Karpas-422 (cell line): ENCODE data around the gene ABCF2. TPM values are rescaled to one million over a fixed set of nuclear protein-coding genes. Genes with fewer than 3 reads are reported as not detected.

Source experiments
- DNase-seq: peaks from one replicate; pipeline ENCODE4 v3.0.0-alpha.2; 2015
- H2AFZ ChIP-seq: fragments of 200-600 bp; sonication (generic); 2 replicates; pipeline ENCODE4 v1.6.1; 2014; ENCODE audit warnings: antibody characterized with exemption, low read length, mixed read lengths
- H3K27ac ChIP-seq: fragments of 200-600 bp; sonication (generic); 2 replicates; pipeline ENCODE4 v1.5.1; 2014; ENCODE audit warnings: mild to moderate bottlenecking, low read length, moderate library complexity
- H3K27me3 ChIP-seq: fragments of 200-600 bp; sonication (generic); 2 replicates; pipeline ENCODE4 v1.6.1; 2014; ENCODE audit warnings: low read length, mixed read lengths
- H3K36me3 ChIP-seq: fragments of 200-600 bp; sonication (generic); 2 replicates; pipeline ENCODE4 v1.6.1; 2014; ENCODE audit warnings: low read length, mixed read lengths; ENCODE audit not compliant: insufficient read depth
- H3K4me1 ChIP-seq: fragments of 200-600 bp; sonication (generic); 2 replicates; pipeline ENCODE4 v1.6.1; 2014; ENCODE audit warnings: mild to moderate bottlenecking, low read length, mixed read lengths
- H3K4me2 ChIP-seq: fragments of 200-600 bp; sonication (generic); 2 replicates; pipeline ENCODE4 v1.6.1; 2014; ENCODE audit warnings: low read length, low read depth, mild to moderate bottlenecking; ENCODE audit not compliant: poor library complexity, severe bottlenecking
- H3K4me3 ChIP-seq: fragments of 200-600 bp; sonication (generic); 2 replicates; pipeline ENCODE4 v1.5.1; 2014; ENCODE audit warnings: mild to moderate bottlenecking, antibody characterized with exemption, low read length, mixed read lengths
- H3K79me2 ChIP-seq: fragments of 200-600 bp; sonication (generic); 2 replicates; pipeline ENCODE4 v1.6.1; 2014; ENCODE audit warnings: mild to moderate bottlenecking, low read length, mixed read lengths
- H3K9ac ChIP-seq: fragments of 200-600 bp; sonication (generic); 2 replicates; pipeline ENCODE4 v1.6.0; 2014; ENCODE audit warnings: low read length
- H3K9me2 ChIP-seq: fragments of 200-600 bp; sonication (generic), shearing (Covaris generic); replicated peaks from 2 replicates; pipeline ENCODE4 v1.6.0; 2014; ENCODE audit warnings: mild to moderate bottlenecking, low read length, moderate library complexity; ENCODE audit not compliant: insufficient read depth
- H3K9me3 ChIP-seq: fragments of 300-700, 200-600 bp; sonication (generic); 2 replicates; pipeline ENCODE4 v1.6.1; 2014; ENCODE audit warnings: low read length, mixed read lengths
- H4K20me1 ChIP-seq: fragments of 200-600 bp; sonication (generic); 2 replicates; pipeline ENCODE4 v1.6.1; 2014; ENCODE audit warnings: mild to moderate bottlenecking, antibody characterized with exemption, low read length, low read depth; ENCODE audit not compliant: insufficient read depth
- total RNA-seq: library from RNA; depleted of rRNA; stranded (reverse); fragments of >200 nt; shearing (Covaris generic); gene quantifications from 2 replicates; pipeline ENCODE4 v1.2.3, GENCODE V29; 2014; ENCODE audit warnings: low replicate concordance

The ABCF2 gene
- total RNA-seq, 1 experiment from 2014 or later, result 31.2 TPM

GRCh38 chr7:151228024-151228866, 1.2 kb upstream of the ABCF2 start:
- peaks cover 14% of the 10 kb centered on the region; the same call in 1 of the 2 replicates for H4K20me1 ChIP-seq
- no peaks in the 10 kb centered on the region for H3K9me3 ChIP-seq
- no peak for DNase-seq
- 0 out of 2 replicates have a peak overlapping the region, but pooled peaks have one; percentile 40 for H2AFZ ChIP-seq
- peaks cover 30% of the 10 kb centered on the region for H3K4me1 ChIP-seq
- H3K27ac ChIP-seq, result no peak overlapping the region
- H3K4me3 ChIP-seq, result peak overlapping the region; percentile 68
- H3K9ac ChIP-seq, result peak overlapping the region; percentile 70
- peak overlapping the region; percentile 77 for H3K4me2 ChIP-seq
- no peaks in the 10 kb centered on the region for H3K9me2 ChIP-seq
- H3K36me3 ChIP-seq, result peaks cover 22% of the 10 kb centered on the region
- H3K79me2 ChIP-seq, result peaks cover 33% of the 10 kb centered on the region
- H3K27me3 ChIP-seq, result no peaks in the 10 kb centered on the region

DNA sequence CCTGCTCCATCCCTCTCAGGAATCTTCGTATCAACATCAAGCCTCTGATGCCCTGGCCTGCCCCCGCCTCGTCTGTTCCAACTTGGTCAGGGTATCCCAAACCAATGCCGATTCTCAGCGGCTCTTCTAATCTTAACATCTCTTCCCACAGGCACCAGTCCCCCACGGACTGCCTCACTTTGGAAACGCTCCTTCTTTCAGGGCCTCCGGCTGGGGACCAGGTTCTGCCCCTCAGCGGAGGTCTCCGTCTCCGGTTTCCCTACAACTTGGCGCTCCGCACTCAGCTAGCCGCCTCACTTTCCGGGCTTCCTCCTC, 488 bp downstream of the ABCF2 start:
- H3K9ac ChIP-seq, result peak overlapping the region; percentile 70
- no peak overlapping the region for H3K27ac ChIP-seq
- no peaks in the 10 kb centered on the region for H3K27me3 ChIP-seq
- H3K4me2 ChIP-seq, result peak overlapping the region; percentile 87
- peaks cover 24% of the 10 kb centered on the region for H3K4me1 ChIP-seq
- H3K36me3 ChIP-seq, result peaks cover 30% of the 10 kb centered on the region
- DNase-seq, result no peak
- no peak overlapping the region for H2AFZ ChIP-seq
- peak overlapping the region; percentile 68 for H3K4me3 ChIP-seq
- H4K20me1 ChIP-seq, result peaks cover 9% of the 10 kb centered on the region; the same call in 1 of the 2 replicates
- H3K9me2 ChIP-seq, result no peaks in the 10 kb centered on the region
- peaks cover 24% of the 10 kb centered on the region for H3K79me2 ChIP-seq
- H3K9me3 ChIP-seq, result no peaks in the 10 kb centered on the region

DNA sequence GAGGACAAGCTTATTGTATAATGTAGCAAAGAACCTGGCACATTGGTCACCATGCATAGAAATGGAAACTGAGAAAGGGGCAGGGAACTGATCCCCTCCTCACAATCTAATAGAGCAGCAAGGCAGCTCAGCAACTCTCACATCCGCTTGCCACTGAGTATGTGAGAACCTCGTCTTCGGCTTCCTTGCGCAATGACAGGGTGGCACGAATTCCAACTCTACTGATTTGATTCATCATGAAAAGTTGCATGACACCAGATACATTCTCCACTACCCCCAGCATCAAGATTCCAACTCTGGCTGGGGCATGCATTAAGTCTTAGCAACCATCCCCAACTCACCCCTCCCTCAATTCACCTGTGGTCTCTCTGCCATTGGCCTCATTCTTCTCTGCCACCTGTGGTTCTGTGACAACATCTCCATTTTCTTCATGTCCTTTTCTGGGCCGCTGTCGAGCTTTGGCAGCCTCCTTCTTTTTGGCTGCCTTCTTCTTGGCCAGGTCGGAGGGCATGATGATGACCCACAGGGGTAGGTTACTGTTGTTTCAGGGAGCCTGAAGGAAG, 976 bp downstream of the ABCF2 start:
- H2AFZ ChIP-seq, result no peak overlapping the region

DNA sequence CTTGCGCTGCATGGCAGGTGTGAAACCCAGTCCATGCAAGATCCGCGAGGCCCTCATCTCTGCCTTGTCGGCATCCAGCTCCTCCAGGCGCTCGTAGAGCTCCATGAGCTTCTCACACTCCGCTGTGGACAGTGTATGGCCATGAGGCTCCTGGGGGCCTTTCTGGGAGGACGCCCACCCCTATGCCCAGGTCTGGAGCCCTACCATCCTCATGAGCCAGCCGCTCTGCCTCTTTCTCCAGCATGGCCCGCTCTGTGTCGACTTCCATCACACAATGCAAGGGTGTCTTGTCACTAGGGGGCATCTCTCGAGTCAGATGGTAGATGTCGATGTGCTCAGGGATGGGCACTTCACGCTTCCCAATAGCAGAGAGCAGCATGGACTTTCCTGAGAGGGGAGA, 3.3 kb downstream of the ABCF2 start:
- no peak overlapping the region for H2AFZ ChIP-seq
- peaks cover 32% of the 10 kb centered on the region for H3K36me3 ChIP-seq
- peaks cover 19% of the 10 kb centered on the region for H3K4me1 ChIP-seq
- no peaks in the 10 kb centered on the region for H3K9me2 ChIP-seq
- H3K9ac ChIP-seq, result no peak overlapping the region
- H3K27me3 ChIP-seq, result no peaks in the 10 kb centered on the region
- DNase-seq, result no peak
- no peaks in the 10 kb centered on the region for H3K9me3 ChIP-seq
- H4K20me1 ChIP-seq, result peaks cover 9% of the 10 kb centered on the region; the same call in 1 of the 2 replicates
- no peak overlapping the region for H3K27ac ChIP-seq
- H3K4me2 ChIP-seq, result no peak overlapping the region
- H3K79me2 ChIP-seq, result peaks cover 24% of the 10 kb centered on the region
- no peak overlapping the region for H3K4me3 ChIP-seq

More for the DNA sequence above, 976 bp downstream of the ABCF2 start:
- peak overlapping the region; percentile 70 for H3K9ac ChIP-seq
- no peak for DNase-seq
- peaks cover 9% of the 10 kb centered on the region; the same call in 1 of the 2 replicates for H4K20me1 ChIP-seq
- no peaks in the 10 kb centered on the region for H3K9me2 ChIP-seq
- peaks cover 24% of the 10 kb centered on the region for H3K79me2 ChIP-seq
- H3K4me2 ChIP-seq, result peak overlapping the region; percentile 87
- H3K4me3 ChIP-seq, result peak overlapping the region; percentile 68
- peaks cover 19% of the 10 kb centered on the region for H3K4me1 ChIP-seq
- no peaks in the 10 kb centered on the region for H3K27me3 ChIP-seq
- peaks cover 30% of the 10 kb centered on the region for H3K36me3 ChIP-seq
- no peak overlapping the region for H3K27ac ChIP-seq
- no peaks in the 10 kb centered on the region for H3K9me3 ChIP-seq

- Histone ChIP-seq H3K9me2 (no peaks in the 10 kb centered on the region), H3K9ac (no peak overlapping the region), H3K4me3 (no peak overlapping the region), H4K20me1 (0 out of 2 replicates have a peak, but pooled peaks cover 6% of the 10 kb centered on the region), H2AFZ (no peak overlapping the region), H3K4me1 (no peaks in the 10 kb centered on the region), H3K36me3 (peaks cover 41% of the 10 kb centered on the region), H3K79me2 (no peaks in the 10 kb centered on the region), H3K27ac (no peak overlapping the region), H3K9me3 (no peaks in the 10 kb centered on the region), H3K4me2 (no peak overlapping the region), H3K27me3 (no peaks in the 10 kb centered on the region)
- no peak for DNase-seq
Measured at GRCh38 chr7:151218170-151218569, 8.8 kb downstream of the ABCF2 start.

DNA sequence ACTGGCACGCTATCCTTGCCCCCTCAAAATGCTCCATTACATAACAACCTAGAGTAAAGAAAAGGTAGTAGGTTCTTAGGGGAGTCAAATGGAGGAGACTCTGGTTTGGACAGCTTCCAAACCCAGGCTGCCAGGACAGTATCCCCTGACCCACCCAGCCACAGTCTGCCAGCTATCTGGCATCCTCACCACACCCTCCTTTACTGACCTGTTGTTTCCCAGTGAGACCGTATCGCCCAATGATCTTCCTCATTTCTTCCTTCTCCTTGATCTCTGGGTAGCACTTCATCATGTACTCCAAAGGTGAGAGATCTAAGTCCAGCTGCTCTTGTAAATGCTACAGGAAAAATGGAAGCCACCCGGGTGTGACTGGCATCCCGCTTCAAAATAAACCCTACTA, 11.6 kb downstream of the ABCF2 start:
- H3K27ac ChIP-seq, result no peak overlapping the region
- H3K9ac ChIP-seq, result no peak overlapping the region
- no peaks in the 10 kb centered on the region for H3K27me3 ChIP-seq
- no peaks in the 10 kb centered on the region for H3K79me2 ChIP-seq
- no peak overlapping the region for H3K4me2 ChIP-seq
- no peaks in the 10 kb centered on the region for H3K9me3 ChIP-seq
- no peak for DNase-seq
- peaks cover 35% of the 10 kb centered on the region for H3K36me3 ChIP-seq
- no peaks in the 10 kb centered on the region for H3K4me1 ChIP-seq
- no peak overlapping the region for H3K4me3 ChIP-seq
- no peak overlapping the region for H2AFZ ChIP-seq
- peaks cover 8% of the 10 kb centered on the region; the same call in 1 of the 2 replicates for H4K20me1 ChIP-seq
- H3K9me2 ChIP-seq, result no peaks in the 10 kb centered on the region

- Histone ChIP-seq H4K20me1 (peaks cover 8% of the 10 kb centered on the region; the same call in 1 of the 2 replicates), H3K4me2 (no peak overlapping the region), H3K9me3 (no peaks in the 10 kb centered on the region), H3K27me3 (no peaks in the 10 kb centered on the region), H2AFZ (no peak overlapping the region), H3K36me3 (peaks cover 34% of the 10 kb centered on the region), H3K4me1 (no peaks in the 10 kb centered on the region), H3K9ac (no peak overlapping the region), H3K79me2 (no peaks in the 10 kb centered on the region), H3K4me3 (no peak overlapping the region), H3K9me2 (no peaks in the 10 kb centered on the region), H3K27ac (no peak overlapping the region)
- DNase-seq, result no peak
Measured at GRCh38 chr7:151213826-151214225, 13.2 kb downstream of the ABCF2 start.

DNA sequence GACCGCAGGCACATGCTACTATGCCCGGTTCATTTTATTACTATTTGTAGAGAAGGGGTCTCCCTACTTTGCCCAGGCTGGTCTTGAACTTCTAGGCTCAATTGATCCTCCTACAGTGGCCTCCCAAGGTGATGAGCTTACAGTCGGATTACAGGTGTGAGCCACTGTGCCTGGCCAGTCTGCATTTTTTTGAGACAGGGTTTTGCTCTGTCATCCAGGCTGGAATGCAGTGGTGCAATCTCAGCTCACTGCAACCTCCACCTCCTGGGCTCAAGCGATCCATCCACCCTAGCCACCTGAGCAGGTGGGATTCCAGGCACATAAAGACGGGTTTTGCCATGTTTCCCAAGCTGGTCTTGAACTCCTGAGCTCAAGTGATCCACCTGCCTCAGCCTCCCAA, 14.4 kb downstream of the ABCF2 start:
- Histone ChIP-seq H2AFZ (no peak overlapping the region), H3K9me2 (no peaks in the 10 kb centered on the region), H4K20me1 (peaks cover 12% of the 10 kb centered on the region; the same call in 1 of the 2 replicates), H3K4me3 (no peak overlapping the region), H3K9me3 (no peaks in the 10 kb centered on the region), H3K4me1 (no peaks in the 10 kb centered on the region), H3K27me3 (no peaks in the 10 kb centered on the region), H3K79me2 (no peaks in the 10 kb centered on the region), H3K27ac (no peak overlapping the region), H3K4me2 (no peak overlapping the region), H3K36me3 (peaks cover 32% of the 10 kb centered on the region), H3K9ac (no peak overlapping the region)
- no peak for DNase-seq
